SH-SY5Y (cell line): ENCODE measurements around the gene TCF20.

Experiments
- GATA2 ChIP-seq: IDR thresholded peaks from 2 replicates; pipeline ENCODE4 v1.6.1; 2011; ENCODE audit warnings: mild to moderate bottlenecking, low read depth, low read length
- GATA3 ChIP-seq: IDR thresholded peaks from 2 replicates; pipeline ENCODE4 v1.6.1; 2011; ENCODE audit warnings: low read depth, mild to moderate bottlenecking, low read length, moderate library complexity

The TCF20 gene

GRCh38 chr22:42282252-42282942 is 11.9 kb upstream of the TCF20 start:
- TF ChIP-seq GATA2 (no peak), GATA3 (no peak)

- TF ChIP-seq GATA3 (no peak), GATA2 (no peak)
These were observed 11.3 kb upstream of the TCF20 start for GRCh38 chr22:42281706-42282251.

GRCh38 chr22:42281284-42281683 is 10.8 kb upstream of the TCF20 start:
- TF ChIP-seq GATA3, result no peak
- no peak for TF ChIP-seq GATA2

- TF ChIP-seq GATA2 (no peak), GATA3 (no peak)
These were observed 10.4 kb upstream of the TCF20 start for GRCh38 chr22:42280836-42281235.

GRCh38 chr22:42280140-42280539 is 9.7 kb upstream of the TCF20 start:
- no peak for TF ChIP-seq GATA3
- TF ChIP-seq GATA2, result no peak

GRCh38 chr22:42279425-42280020 is 9.1 kb upstream of the TCF20 start:
- TF ChIP-seq GATA3, result no peak
- no peak for TF ChIP-seq GATA2

GRCh38 chr22:42277988-42278776 is 7.7 kb upstream of the TCF20 start:
- TF ChIP-seq GATA3 (no peak), GATA2 (no peak)

- no peak for TF ChIP-seq GATA2
- TF ChIP-seq GATA3, result no peak
These were observed 6.8 kb upstream of the TCF20 start for GRCh38 chr22:42277232-42277753.

GRCh38 chr22:42275970-42276369 is 5.5 kb upstream of the TCF20 start:
- TF ChIP-seq GATA2, result no peak
- no peak for TF ChIP-seq GATA3

- no peak for TF ChIP-seq GATA2
- no peak for TF ChIP-seq GATA3
These were observed 4.7 kb upstream of the TCF20 start for GRCh38 chr22:42275176-42275575.

GRCh38 chr22:42273855-42274451 is 3.5 kb upstream of the TCF20 start:
- TF ChIP-seq GATA2 (no peak), GATA3 (no peak)

GRCh38 chr22:42272431-42272999 is 2.1 kb upstream of the TCF20 start:
- TF ChIP-seq GATA3 (no peak), GATA2 (no peak)

GRCh38 chr22:42271906-42272305 is 1.5 kb upstream of the TCF20 start:
- no peak for TF ChIP-seq GATA3
- TF ChIP-seq GATA2, result no peak

- TF ChIP-seq GATA3 (no peak), GATA2 (no peak)
These were observed 849 bp upstream of the TCF20 start for GRCh38 chr22:42271191-42271813.
